Umbilical cord (tissue), 2 donors: ENCODE results near the gene TRAF3. TPM values are rescaled to one million over a fixed set of nuclear protein-coding genes. Genes with fewer than 3 reads are reported as not detected.

Experiments used
- DNase-seq: peaks from one replicate; pipeline ENCODE4 v3.0.0-alpha.2; 2015; ENCODE audit warnings: low spot score
- total RNA-seq: library from RNA; depleted of rRNA; stranded (reverse); fragments of >200 nt; gene quantifications from one replicate; pipeline ENCODE4 v1.2.3, GENCODE V29; 2014; ENCODE audit warnings: low replicate concordance; ENCODE audit not compliant: insufficient read depth

TRAF3 gene
- total RNA-seq, 1 donor from 2014 or later = 15.6 TPM

GRCh38 chr14:102952276-102952675 lies 175.0 kb downstream of the TRAF3 start:
- no peak for DNase-seq

- no peak for DNase-seq
Measured at GRCh38 chr14:102953100-102953499, 175.9 kb downstream of the TRAF3 start.

- no peak for DNase-seq
Measured at GRCh38 chr14:102954081-102954789, 177.0 kb downstream of the TRAF3 start.

- DNase-seq = no peak
Measured at GRCh38 chr14:102955636-102956408, 178.6 kb downstream of the TRAF3 start.

GRCh38 chr14:102957222-102957621 lies 180.0 kb downstream of the TRAF3 start:
- DNase-seq = no peak

DNA sequence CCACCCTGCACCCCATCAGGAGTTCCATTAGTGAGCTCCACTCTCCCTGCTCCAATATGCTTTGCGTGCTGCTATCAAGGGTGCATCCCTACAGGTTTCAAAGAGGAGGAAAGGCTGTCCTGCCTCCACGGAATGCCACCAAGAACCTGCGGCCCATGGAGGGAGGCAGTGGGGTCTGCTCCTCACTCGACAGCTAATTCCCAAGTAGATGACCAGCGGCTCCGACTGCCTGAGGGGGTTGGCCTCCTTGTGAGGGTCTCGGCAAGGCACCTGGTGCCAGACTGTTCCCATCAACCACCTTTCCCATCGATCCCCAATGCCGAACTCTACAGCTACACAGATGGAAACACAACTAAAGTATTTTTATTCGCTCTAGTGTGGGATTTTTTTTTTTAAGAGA lies 181.2 kb downstream of the TRAF3 start:
- no peak for DNase-seq

Other genes with a start within 250 kb of the TRAF3 start
- 10.4 TPM for gene RCOR1, start 184.8 kb upstream of the TRAF3 start, total RNA-seq
- gene AMN, start 145.2 kb downstream of the TRAF3 start, total RNA-seq = not detected